DOHH2 (cell line): ENCODE results near the gene NEURL1B.

Experiments used
- H3F3A ChIP-seq: fragments of 200-600 bp; sonication (generic), shearing (Covaris generic); 2 replicates; pipeline ENCODE4 v1.6.0; 2016; ENCODE audit warnings: antibody characterized with exemption, mild to moderate bottlenecking; ENCODE audit not compliant: control insufficient read depth, insufficient read depth
- H3K27ac ChIP-seq: fragments of 200-600 bp; sonication (generic); 2 replicates; pipeline ENCODE4 v1.5.1; 2014; ENCODE audit warnings: low read depth, mild to moderate bottlenecking, low read length, moderate library complexity
- H3K27me3 ChIP-seq: fragments of 200-600 bp; sonication (generic); 2 replicates; pipeline ENCODE4 v1.6.1; 2014; ENCODE audit warnings: mild to moderate bottlenecking, low read length, mixed read lengths; ENCODE audit not compliant: control insufficient read depth
- H3K36me3 ChIP-seq: fragments of 200-600 bp; sonication (generic); 2 replicates; pipeline ENCODE4 v1.6.1; 2014; ENCODE audit warnings: mild to moderate bottlenecking, low read length, moderate library complexity, mixed read lengths; ENCODE audit not compliant: control insufficient read depth
- H3K4me1 ChIP-seq: fragments of 200-600 bp; sonication (generic); 2 replicates; pipeline ENCODE4 v1.6.1; 2014; ENCODE audit warnings: mild to moderate bottlenecking, low read length, mixed read lengths; ENCODE audit not compliant: control insufficient read depth
- H3K4me2 ChIP-seq: fragments of 200-600 bp; sonication (generic); 2 replicates; pipeline ENCODE4 v1.6.0; 2014; ENCODE audit warnings: mild to moderate bottlenecking, low read length, moderate library complexity
- H3K4me3 ChIP-seq: fragments of 200-600 bp; sonication (generic); 2 replicates; pipeline ENCODE4 v1.5.1; 2014; ENCODE audit warnings: mild to moderate bottlenecking, low read length, mixed read lengths
- H3K79me2 ChIP-seq: fragments of 200-600 bp; sonication (generic); 2 replicates; pipeline ENCODE4 v1.6.1; 2014; ENCODE audit warnings: mild to moderate bottlenecking, low read length, mixed read lengths; ENCODE audit not compliant: control insufficient read depth
- H3K9me2 ChIP-seq: fragments of 200-600 bp; sonication (generic); replicated peaks from 2 replicates; pipeline ENCODE4 v1.6.1; 2014; ENCODE audit warnings: mild to moderate bottlenecking, low read length, mixed read lengths; ENCODE audit not compliant: control insufficient read depth
- H3K9me3 ChIP-seq: fragments of 200-600 bp; sonication (generic); 2 replicates; pipeline ENCODE4 v1.6.1; 2014; ENCODE audit warnings: antibody characterized with exemption, low read length, mixed read lengths; ENCODE audit not compliant: control insufficient read depth, insufficient read depth
- H4K20me1 ChIP-seq: fragments of 200-600 bp; sonication (generic); 2 replicates; pipeline ENCODE4 v1.6.0; 2014; ENCODE audit warnings: low read depth, mild to moderate bottlenecking, antibody characterized with exemption, low read length, moderate library complexity; ENCODE audit not compliant: control insufficient read depth, insufficient read depth
- CTCF ChIP-seq: fragments of 200-600 bp; sonication (generic); IDR thresholded peaks from one replicate; pipeline ENCODE4 v1.5.1; 2014; ENCODE audit warnings: antibody characterized with exemption, mild to moderate bottlenecking, low read depth, low read length; ENCODE audit not compliant: poor library complexity, severe bottlenecking
- EZH2phosphoT487 ChIP-seq: fragments of 200-600 bp; sonication (generic); IDR thresholded peaks from 2 replicates; pipeline ENCODE4 v1.6.1; 2017; ENCODE audit warnings: borderline replicate concordance, mild to moderate bottlenecking, antibody characterized with exemption, low read length, moderate library complexity, mixed read lengths

Gene NEURL1B

GRCh38 chr5:172700365-172701290 is 59.6 kb downstream of the NEURL1B start:
- H3K79me2 ChIP-seq, result no peaks in the 10 kb centered on the region
- TF ChIP-seq CTCF (no peak), EZH2phosphoT487 (no peak)
- no peak overlapping the region for H3K4me2 ChIP-seq
- H3K9me3 ChIP-seq, result no peaks in the 10 kb centered on the region
- H3K9me2 ChIP-seq, result no peaks in the 10 kb centered on the region
- H3K36me3 ChIP-seq, result no peaks in the 10 kb centered on the region
- no peaks in the 10 kb centered on the region for H4K20me1 ChIP-seq
- peaks cover 14% of the 10 kb centered on the region for H3K4me1 ChIP-seq
- H3K4me3 ChIP-seq, result no peak overlapping the region
- H3K27me3 ChIP-seq, result peaks cover 17% of the 10 kb centered on the region
- no peaks in the 10 kb centered on the region for H3F3A ChIP-seq
- H3K27ac ChIP-seq, result no peak overlapping the region

GRCh38 chr5:172701291-172701656 is 60.2 kb downstream of the NEURL1B start:
- TF ChIP-seq CTCF, result no peak
- peak; percentile 52; the same call in 1 of the 2 replicates for TF ChIP-seq EZH2phosphoT487
- Histone ChIP-seq H3K9me2 (no peaks in the 10 kb centered on the region), H3K4me3 (no peak overlapping the region), H3K79me2 (no peaks in the 10 kb centered on the region), H3K27me3 (peaks cover 20% of the 10 kb centered on the region), H3K27ac (no peak overlapping the region), H4K20me1 (no peaks in the 10 kb centered on the region), H3K36me3 (no peaks in the 10 kb centered on the region), H3K9me3 (no peaks in the 10 kb centered on the region), H3K4me2 (no peak overlapping the region), H3F3A (no peaks in the 10 kb centered on the region), H3K4me1 (peaks cover 14% of the 10 kb centered on the region)

- Histone ChIP-seq H3K4me3 (no peak overlapping the region), H3K27ac (no peak overlapping the region), H3K4me2 (no peak overlapping the region), H3F3A (no peaks in the 10 kb centered on the region), H3K36me3 (no peaks in the 10 kb centered on the region), H3K4me1 (peaks cover 10% of the 10 kb centered on the region), H3K9me2 (no peaks in the 10 kb centered on the region), H3K9me3 (no peaks in the 10 kb centered on the region), H3K27me3 (peaks cover 28% of the 10 kb centered on the region), H4K20me1 (no peaks in the 10 kb centered on the region; the same call in 1 of the 2 replicates), H3K79me2 (no peaks in the 10 kb centered on the region)
- TF ChIP-seq EZH2phosphoT487 (no peak), CTCF (no peak)
Observed at GRCh38 chr5:172703952-172704351, 62.9 kb downstream of the NEURL1B start.
